ENCODE results near the gene CYB561D2.

CYB561D2 gene

GRCh38 chr3:50365080-50365841 is 14.6 kb downstream of the CYB561D2 start:
- DNase-seq (ENCODE audit: low read depth in 2 of 2): peak; percentile 82 to 89

- no peak for DNase-seq (ENCODE audit: low read depth in 2 of 2)
Observed at GRCh38 chr3:50365842-50366220, 15.2 kb downstream of the CYB561D2 start.

GRCh38 chr3:50369012-50369670 is 18.5 kb downstream of the CYB561D2 start:
- DNase-seq (ENCODE audit: low read depth in 2 of 2): no peak

- no peak for DNase-seq (ENCODE audit: low read depth in 2 of 2)
Observed at GRCh38 chr3:50370594-50370993, 19.9 kb downstream of the CYB561D2 start.

GRCh38 chr3:50371133-50371685 is 20.5 kb downstream of the CYB561D2 start:
- no peak for DNase-seq (ENCODE audit: low read depth in 2 of 2)

- DNase-seq (ENCODE audit: low read depth in 2 of 2): no peak
Observed at GRCh38 chr3:50372349-50372748, 21.7 kb downstream of the CYB561D2 start.

GRCh38 chr3:50373146-50374051 is 22.7 kb downstream of the CYB561D2 start:
- DNase-seq (ENCODE audit: low read depth in 2 of 2): no peak

- no peak for DNase-seq (ENCODE audit: low read depth in 2 of 2)
Observed at GRCh38 chr3:50374363-50375257, 23.9 kb downstream of the CYB561D2 start.

GRCh38 chr3:50375258-50375931 is 24.7 kb downstream of the CYB561D2 start:
- no peak for DNase-seq (ENCODE audit: low read depth in 2 of 2)

GRCh38 chr3:50378024-50378423 is 27.4 kb downstream of the CYB561D2 start:
- no peak for DNase-seq (ENCODE audit: low read depth in 2 of 2)

GRCh38 chr3:50378757-50379156 is 28.1 kb downstream of the CYB561D2 start:
- DNase-seq (ENCODE audit: low read depth in 2 of 2): no peak

- DNase-seq (ENCODE audit: low read depth in 2 of 2): no peak
Observed at GRCh38 chr3:50380405-50381085, 29.9 kb downstream of the CYB561D2 start.

- DNase-seq (ENCODE audit: low read depth in 2 of 2): no peak
Observed at GRCh38 chr3:50381383-50381782, 30.7 kb downstream of the CYB561D2 start.

GRCh38 chr3:50382722-50383121 is 32.1 kb downstream of the CYB561D2 start:
- no peak for DNase-seq (ENCODE audit: low read depth in 2 of 2)

GRCh38 chr3:50383750-50384149 is 33.1 kb downstream of the CYB561D2 start:
- no peak for DNase-seq (ENCODE audit: low read depth in 2 of 2)

- DNase-seq (ENCODE audit: low read depth in 2 of 2): no peak
Observed at GRCh38 chr3:50385754-50386153, 35.1 kb downstream of the CYB561D2 start.

GRCh38 chr3:50388016-50388719 is 37.5 kb downstream of the CYB561D2 start:
- DNase-seq (ENCODE audit: low read depth in 2 of 2): no peak

- DNase-seq (ENCODE audit: low read depth in 2 of 2): no peak
Observed at GRCh38 chr3:50388720-50389413, 38.2 kb downstream of the CYB561D2 start.

GRCh38 chr3:50389414-50389767 is 38.7 kb downstream of the CYB561D2 start:
- DNase-seq (ENCODE audit: low read depth in 2 of 2): no peak

All from stimulated activated CD8-positive, alpha-beta memory T cell treated with anti-CD3 and anti-CD28 coated beads, Interleukin-15, amount 100 ng/mL, for 4 hours (primary cell).